GM12872 (cell line): Measurements from ENCODE around the gene POLD1.

Source experiments
- CTCF ChIP-seq: IDR thresholded peaks from 3 replicates; pipeline ENCODE4 v1.5.1; 2011; ENCODE audit warnings: low read depth, mild to moderate bottlenecking, low read length, moderate library complexity; ENCODE audit not compliant: insufficient read depth

POLD1 gene

DNA sequence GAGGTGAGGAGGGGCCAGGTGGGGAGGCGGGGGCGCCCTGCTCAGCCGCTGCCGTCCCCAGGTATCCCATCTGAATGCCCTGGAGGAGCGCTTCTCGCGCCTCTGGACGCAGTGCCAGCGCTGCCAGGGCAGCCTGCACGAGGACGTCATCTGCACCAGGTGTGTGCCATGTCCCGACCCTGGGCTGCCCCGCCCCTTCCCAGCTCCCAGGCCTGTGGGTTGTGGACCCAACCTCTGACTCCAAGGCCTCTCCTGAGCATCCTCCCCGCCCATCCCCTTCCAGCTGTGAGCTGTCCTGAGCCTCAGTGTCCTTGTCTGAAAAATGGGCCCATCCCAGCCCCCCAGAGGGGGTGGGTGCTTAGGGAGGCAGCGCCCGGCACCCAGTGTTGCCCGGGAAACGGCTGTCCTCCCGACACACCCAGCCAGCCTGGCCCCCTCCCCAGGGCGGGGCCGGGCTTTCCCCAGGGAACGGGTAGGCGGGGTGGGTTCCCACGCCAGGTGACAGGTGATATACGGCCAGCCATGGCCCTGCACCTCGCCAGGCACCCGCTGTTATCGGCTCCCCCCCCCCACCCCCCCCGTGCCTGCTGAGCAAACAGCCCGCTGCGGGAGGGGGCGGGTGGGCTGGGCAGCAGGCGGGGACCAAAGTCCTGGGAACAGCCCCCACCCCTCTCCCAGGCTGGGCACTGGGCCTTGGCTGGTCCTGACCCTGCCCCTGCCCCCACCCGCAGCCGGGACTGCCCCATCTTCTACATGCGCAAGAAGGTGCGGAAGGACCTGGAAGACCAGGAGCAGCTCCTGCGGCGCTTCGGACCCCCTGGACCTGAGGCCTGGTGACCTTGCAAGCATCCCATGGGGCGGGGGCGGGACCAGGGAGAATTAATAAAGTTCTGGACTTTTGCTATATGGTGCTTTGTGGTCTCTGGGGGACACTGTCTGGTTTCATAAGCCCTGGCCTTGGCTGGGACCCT, 33.2 kb downstream of the POLD1 start:
- no peak for TF ChIP-seq CTCF

GRCh38 chr19:50418176-50419021, 34.3 kb downstream of the POLD1 start, which contains the start of gene SPIB:
SPIB (plus strand) TSS chr19:50418938; CDS start chr19:50418963, 25 bp downstream.
- no peak for TF ChIP-seq CTCF

GRCh38 chr19:50419022-50419579, 35.0 kb downstream of the POLD1 start:
- TF ChIP-seq CTCF, result no peak

DNA sequence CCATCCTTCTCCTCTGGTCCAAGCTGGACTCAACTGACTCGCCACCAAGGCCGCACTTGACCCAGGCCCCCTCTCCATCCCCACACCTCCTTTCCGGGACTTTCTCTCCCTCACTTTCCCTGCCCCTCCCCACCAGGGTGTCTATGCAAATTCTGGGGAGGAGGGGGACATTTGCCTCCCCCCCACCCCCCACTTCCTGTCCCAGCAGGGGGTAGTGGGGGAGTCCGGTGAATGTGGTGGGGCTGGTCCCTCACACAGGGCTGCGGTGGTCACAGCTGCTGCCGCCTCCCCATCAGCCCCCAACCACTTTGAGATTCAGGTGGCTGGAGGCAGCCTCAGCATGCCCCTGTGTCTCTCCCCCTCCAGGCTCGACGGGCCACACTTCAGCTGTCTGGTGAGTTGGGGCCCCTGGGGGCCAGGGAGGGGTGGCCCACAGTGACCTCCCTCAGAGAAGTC, 35.5 kb downstream of the POLD1 start:
- TF ChIP-seq CTCF, result no peak

GRCh38 chr19:50420127-50420526, 36.0 kb downstream of the POLD1 start:
- no peak for TF ChIP-seq CTCF

- TF ChIP-seq CTCF, result no peak
These were observed 36.7 kb downstream of the POLD1 start for GRCh38 chr19:50420808-50421207.
